Activated T-helper 9 cell treated with anti-CD3 and anti-CD28 coated beads, Interleukin-2, amount 50 U/mL, for 16 hours (primary cell): ENCODE data around the gene CES5A.
"Not testable (repeated sequence)": the region's sequence is repeated elsewhere in the genome, so short reads cannot be mapped to it uniquely, and the experiment has no call there.

Experiments used
- DNase-seq: peaks from one replicate; pipeline ENCODE4 v3.0.0-alpha.2; 2020; ENCODE audit warnings: low read depth

Gene CES5A

DNA sequence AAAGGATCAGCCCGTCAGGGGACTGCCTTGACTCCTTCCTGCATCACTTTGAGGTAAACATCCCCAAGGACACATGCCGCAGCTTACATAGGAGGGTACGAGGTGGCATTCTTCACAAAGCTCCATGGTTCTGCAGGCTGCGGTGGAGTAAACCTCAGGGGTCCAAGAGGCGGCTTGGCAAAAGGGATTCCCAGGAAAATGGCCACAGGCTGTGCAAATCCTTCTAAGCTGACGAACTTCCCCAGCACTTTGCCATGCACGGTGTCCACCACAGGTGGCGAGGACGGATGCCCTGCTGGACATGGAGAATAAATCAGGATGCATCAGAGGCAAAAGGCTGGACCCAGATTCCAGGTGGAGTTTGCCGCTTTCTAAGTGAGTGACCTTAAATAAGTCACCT lies 46.5 kb downstream of the CES5A start:
- DNase-seq: no peak

DNA sequence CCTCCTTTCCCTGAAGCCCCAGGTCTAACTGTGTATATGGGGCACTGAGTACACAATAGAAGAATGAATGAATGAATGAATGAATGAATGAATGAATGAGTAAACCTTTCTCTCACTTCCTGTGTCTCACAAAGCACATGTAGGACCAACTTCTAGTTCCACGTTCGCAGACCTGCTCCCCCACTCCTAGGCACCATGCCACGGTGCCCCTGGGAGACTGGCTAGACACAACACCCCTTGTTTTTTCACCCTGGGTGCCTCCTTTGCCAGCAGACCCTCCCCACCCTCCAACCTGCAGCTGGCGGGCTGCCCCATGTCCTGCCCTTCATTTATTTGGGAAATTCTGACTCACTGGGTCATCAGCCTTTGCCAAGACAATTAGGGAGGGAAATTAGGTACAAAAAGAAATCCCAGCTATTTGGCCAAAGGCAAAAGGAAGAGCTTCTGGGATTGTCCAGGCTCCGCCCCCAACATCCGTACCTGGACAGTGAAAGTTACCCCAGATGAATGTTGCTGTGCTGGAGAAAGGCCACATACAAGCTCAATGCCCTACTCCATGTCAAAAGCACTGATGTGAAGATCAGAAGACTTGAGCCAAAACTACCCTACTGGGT lies 50.0 kb downstream of the CES5A start:
- no peak for DNase-seq

DNA sequence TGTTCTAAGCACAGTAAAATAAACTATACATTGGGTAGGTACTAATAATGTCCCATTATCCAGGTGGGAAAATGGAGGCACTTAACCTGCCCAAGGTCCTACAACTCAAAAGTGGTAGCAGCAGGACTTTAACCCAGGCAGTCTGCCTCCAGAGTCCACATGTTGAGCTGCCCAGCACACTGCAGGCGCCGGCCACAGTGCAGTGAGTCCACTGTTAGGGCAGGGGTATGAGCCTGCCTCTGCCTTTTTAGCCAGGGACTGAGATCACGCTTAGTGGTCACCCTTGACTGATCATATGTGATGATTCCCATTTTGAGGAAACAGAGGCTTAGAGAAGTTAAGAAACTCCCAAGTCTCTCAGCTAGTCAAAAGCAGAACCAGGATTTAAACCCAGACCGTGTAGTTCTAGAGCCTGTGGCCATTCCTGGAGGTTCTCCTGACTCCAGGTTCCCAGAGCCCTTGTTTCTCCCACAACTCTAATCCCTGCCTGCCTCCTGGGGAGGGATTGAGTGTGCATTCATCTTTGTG lies 50.6 kb downstream of the CES5A start:
- DNase-seq: no peak

DNA sequence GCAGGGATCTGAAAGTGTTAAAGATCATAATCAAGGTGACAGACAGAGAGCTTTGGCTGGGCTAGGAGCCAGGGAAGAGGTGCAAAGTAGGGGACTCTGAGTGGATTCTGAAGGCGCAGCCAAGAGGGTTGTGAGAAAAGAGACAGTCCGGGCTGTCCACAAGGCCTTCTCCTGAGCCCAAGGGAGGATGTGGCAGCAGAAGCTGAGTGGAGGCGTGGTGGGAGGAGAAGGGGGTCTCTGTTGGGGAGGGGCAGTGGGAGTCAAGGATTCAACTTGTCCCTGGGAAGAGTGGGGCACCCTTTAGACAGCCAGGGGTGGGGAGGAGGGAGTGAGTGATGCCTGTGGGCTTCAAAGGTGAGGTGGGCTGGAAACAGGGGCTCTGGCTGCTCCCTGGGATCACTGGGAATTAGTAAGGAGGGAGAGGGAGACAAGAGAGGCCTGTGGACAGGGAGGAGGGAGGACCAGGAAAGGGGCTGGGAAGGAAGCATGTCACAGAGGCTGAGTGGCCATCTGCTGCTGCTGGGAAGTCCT lies 52.8 kb downstream of the CES5A start:
- DNase-seq: no peak

DNA sequence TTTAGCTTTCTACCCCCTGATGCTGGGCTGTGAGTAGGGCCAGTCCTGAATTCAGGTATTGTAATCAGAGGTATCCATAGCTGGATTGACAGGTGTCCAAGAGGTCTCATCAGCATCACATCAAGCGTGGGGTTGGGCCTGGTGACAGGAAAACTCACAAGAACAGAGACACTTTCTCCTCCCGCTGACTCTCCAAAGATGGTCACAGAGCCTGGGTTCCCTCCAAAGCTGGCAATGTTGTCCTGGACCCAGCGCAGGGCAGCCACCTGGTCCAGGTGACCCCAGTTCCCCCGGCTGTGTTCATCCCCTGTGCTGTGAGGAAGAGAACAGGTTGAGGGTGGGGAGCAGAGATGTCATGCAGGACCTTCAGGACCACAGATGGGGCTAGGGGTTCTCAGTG lies 54.0 kb downstream of the CES5A start:
- DNase-seq: no peak

DNA sequence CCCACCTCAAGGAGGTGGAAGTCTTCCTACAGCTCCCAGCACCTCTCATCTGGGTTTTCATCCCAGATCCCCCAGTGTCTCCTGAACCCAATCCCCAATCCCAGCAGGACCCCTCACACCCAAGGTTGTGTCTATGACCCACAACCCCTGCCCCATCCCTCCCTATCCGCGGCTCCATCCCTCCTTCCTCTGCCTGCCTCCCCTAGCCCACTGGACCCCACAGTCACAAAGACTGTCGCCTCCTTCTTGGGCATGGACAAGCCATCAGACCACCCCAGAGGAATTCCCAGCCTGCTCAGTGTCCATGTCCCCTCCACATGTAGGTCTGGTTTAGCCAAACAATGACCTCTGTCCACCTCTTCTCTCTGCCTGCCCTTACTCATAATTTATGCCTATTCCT lies 54.6 kb downstream of the CES5A start:
- DNase-seq: no peak

DNA sequence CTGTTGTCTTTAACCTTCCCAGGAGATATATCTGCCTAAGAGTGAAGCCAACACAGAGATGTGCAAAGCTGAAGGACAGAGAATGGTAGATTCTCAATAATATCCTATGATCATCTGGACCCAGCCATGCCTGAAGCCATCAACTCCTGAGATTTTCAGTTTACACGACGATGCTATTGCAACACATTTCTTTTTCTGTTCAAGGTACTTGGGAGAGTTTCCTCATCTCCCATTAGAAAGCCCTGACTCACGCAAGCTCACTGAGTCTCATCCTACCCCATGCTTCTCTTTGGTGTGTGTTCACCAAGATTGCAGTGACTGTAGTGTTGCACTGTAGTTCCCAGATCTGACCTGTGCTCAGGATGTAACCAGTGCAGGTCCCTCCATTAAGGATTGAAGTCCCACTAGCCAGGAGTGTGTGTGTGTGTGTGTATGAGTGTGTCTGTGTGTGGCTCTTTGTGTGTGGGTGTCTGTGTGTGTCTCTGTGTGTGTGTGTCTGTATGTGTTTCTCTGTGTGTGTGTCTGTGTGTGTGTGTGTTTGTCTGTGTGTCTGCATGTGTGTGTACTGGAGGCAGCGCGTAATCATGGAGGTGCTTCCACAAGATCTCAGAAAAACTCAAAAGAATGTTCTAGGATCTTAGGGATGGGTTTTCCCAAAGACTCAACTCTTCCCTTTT lies 57.8 kb downstream of the CES5A start:
- DNase-seq: no peak

DNA sequence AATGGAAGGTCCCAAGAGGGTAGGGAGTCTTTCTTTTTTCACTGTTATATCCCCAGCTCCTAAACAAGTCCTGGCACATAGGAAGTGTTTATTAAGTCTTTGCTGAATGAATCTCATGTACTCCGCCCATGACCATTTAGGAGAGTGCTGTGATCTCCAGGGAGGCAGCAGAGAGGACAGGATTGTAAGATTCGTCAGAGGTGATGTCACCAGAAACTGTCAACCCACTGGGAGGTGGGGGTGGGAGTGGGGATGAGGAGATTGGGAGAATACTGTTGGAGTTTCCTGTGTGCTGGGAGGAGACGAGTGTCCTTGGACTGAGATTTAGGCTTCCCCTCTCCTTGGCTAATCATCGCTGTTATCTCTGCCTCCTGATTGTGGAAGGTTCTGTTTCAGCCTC lies 59.0 kb downstream of the CES5A start:
- DNase-seq: not testable (repeated sequence)

DNA sequence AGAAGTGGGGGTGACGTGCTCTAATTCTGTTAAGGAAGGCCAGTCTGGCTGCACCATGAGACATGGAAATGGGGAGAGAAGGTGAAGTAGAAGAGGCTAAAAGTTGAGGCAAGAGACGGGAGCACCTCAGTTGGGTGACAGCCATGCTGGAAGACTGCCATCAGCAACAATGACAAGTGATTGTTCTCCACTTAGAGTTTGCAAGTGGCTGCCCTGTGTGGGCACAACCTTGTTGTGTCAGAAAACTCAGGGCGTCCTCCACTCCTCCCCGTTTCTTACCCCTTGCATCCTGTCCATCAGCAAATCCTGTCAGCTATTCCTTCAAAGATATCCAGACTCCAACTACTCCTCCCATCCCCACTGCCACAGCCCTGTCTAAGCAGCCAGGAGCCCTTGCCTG lies 59.9 kb downstream of the CES5A start:
- no peak for DNase-seq

DNA sequence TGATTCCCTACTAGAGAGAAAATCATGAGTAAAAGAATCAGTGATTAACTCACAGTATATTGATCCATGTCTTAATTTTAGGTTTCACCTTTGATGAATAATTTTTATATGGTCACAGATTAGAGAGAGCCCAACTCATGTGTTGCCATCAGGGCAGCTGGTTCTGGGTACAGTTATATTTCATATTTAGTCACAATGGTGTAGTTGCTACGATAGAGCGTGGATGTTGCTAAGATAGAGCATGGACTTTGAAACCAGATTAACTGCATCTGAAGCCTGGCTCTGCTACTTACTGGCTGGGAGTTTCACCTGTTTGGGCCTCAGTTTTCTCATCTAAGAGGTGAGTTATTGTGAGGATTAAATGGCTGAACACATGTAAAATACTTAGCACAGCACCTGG lies 61.0 kb downstream of the CES5A start:
- not testable (repeated sequence) for DNase-seq

DNA sequence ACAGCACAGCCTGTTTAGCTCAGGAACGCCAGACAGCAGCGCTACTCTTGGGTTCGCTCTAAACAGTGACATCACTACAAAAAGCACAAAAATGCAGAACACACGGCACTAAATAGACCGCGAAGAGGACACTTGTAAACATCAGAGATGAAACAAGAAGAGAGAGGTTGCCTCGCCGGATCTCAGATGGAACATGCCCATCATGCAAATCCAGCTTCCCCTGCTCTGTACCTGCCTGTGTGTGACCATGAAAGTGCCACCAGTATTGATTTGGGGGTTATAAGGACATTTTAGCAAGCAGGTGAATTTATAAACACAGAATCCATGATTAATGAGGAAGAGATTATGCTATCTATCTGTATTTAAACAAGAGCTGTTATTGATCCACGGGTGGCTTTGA lies 61.4 kb downstream of the CES5A start:
- not testable (repeated sequence) for DNase-seq

DNA sequence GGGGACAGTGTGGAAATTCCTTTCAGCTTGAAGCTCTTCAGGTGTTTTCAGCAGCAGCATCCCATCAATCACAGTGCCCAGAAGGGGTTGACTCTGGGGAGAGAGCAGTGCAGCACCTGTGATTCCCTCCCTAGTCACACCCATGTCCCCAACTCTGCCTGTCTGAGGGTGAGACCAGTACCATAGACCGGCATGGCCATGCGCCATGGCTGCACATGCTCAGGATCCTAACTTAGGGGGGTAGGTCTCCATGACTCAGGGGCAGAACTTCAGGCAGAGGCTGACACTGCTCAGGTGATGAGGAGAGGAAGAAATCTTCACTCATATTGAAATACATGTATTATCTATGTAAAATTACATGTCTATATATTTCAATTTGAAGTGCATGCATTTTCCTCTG lies 62.2 kb downstream of the CES5A start:
- DNase-seq: no peak

DNA sequence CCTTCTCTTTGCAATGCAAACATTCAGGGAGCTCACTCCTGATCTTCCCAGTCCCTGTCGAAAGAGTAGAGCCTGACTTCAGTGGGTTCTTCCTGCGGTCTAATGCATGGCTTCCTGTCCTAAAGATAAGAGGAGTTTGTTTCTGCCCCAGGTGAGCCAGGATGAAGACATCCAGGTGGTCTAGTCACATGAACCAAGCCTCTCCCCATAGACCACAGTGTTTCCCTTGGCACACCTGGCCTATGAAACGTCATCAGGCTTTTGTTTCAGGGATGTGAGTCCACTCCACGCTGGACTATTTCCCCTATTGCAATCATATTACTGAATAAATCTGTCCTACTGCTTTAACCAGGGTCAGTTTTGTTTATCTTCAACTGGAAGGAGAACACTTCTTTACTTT lies 63.4 kb downstream of the CES5A start:
- DNase-seq: no peak

DNA sequence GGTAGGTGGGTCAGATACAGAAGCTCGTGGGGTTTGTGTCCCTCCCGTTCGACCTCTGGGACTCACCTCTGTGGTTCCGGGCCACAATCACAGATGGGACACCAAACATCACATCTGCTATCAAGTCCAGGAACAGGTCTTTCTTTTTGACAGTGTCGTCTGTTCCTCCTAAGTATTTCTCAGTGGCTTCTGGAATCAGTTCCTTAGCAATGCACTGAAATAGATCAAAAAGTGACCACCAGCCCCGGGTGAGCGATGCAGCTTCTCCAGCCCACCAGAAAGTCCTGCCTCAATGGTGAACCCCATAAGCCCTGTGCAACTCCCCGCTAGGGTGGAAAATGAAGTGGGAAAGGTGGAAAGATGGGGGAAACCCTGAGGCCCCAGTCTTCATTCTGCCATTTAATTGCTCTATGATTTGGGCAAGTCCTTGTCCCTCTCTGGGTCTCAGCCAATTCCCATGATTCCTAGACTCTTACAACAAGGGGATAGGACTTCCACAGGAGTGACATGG lies 64.7 kb downstream of the CES5A start:
- DNase-seq: no peak

DNA sequence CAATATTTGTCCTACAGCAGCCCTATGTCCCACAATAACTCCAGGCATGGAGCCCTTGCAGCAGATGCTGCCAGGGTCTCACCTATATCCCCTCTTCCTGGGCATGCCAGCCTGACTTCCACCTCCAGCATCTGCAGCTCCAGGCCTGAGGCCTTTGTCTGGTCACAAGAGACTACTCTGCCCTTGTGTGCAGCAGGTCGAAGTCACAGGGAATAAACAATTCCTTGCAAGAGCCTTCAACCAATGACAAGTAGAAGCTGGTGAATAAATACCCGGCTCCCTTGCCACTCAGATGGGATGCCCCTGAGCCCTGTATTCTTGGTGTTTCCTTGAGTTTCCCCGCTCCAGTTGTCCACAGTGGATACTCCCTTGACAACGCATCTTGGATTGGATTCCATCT lies 65.3 kb downstream of the CES5A start:
- DNase-seq: no peak

DNA sequence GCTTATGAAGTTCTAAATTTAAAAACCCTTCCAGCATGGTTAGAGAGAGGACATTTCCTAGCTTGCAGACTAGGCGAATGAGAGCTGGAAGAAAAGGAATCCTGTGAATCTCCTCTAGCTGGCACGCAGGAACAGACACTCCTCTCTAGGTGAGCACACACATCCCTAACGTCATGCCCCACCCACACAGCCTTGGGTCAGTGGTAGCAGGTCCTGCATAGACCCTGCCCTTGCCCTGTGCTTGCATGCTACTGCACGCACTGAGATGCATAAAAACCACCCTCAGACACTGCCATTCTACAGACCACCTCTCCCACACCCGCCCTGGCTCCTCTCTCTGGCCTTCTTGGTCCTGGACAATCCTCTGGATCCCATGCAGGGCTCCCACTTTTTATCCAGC lies 65.8 kb downstream of the CES5A start:
- no peak for DNase-seq

DNA sequence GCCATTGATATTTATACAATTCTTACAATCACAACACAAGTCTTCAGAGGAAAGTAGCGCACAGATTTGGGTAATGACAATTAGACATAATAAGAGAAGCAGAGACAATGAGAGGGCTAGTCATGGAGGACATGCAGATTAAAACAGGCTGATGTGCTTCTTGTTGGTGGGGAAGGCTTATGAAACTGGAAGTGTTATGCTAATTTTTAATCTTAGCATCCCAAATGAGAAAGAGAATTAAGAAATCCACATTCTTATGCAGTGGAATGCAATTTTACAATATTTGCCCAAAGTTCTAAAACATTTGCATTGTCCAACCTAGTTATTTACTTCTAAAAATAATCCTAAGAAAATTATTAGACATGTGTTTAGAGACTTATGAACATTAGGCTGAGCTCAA lies 66.9 kb downstream of the CES5A start:
- DNase-seq: not testable (repeated sequence)

DNA sequence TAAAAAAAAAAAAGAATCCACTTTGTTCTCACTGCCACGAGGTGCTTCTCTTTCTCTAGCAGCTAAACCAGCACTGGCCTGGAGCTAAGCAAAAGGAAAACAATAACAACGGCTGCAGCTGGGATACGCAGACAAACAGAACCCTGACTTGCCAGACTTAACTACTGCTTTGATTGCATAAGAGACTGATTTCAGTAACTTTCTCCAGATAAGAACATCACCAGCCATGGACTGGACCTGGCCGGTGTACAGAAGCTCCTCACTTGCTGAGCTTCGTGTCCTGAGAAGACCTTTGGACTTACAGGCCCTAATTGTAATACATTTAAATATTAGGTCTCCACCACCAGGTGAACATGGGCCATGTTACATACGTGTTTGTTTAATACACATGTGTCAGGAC lies 70.1 kb downstream of the CES5A start:
- not testable (repeated sequence) for DNase-seq

DNA sequence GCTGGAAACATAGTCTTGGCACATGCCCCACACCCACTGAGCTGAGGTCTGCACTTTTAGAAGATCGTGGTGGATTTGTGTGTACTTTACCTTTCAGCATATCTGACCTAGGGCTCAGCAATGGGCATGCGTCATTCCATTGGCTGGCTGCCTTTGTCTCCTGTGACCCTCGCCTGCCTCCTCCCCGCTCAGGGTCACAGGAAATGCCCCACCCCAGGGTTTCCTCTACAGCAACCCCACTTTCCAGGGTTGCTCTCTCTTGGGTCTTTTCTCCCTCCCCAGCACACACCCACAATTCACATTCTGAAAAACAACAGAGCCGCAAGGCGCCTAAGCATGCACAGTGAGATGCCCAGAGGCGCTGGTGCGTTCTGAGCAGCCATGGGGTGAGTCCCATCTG lies 71.5 kb downstream of the CES5A start:
- DNase-seq: not testable (repeated sequence)
